Suppressor macrophage treated with lipopolysaccharide for 1 hour (primary cell): ENCODE results near the gene CYP19A1.

Experiments used
- DNase-seq, 3 donors: peaks; one replicate each; pipeline ENCODE4 v3.0.0-alpha.2; 2020 to 2022

Gene CYP19A1

GRCh38 chr15:51252671-51253070, 85.7 kb downstream of the CYP19A1 start:
- DNase-seq: peak; percentile 14 to 44 (median 40)

DNA sequence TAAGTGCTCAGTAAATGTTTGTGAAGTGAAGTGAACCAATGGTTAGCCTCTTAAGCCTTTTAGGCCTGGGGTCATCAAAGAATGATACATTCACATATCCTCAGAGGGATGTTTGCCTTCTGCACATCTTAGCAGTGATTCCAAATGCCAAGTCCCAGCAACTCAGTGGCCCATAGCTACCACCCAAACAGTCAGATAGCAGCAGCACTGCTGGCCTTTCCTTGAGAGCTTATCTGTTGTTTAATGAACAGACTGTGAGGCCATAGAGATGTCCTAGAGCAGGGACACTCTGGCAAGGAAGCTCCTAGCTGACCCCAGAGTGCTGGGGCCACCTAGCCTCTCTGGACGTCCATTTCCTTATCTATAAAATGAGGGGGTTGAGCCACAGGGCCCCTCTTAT, 86.8 kb downstream of the CYP19A1 start:
- DNase-seq: no peak

GRCh38 chr15:51250217-51251011, 88.0 kb downstream of the CYP19A1 start:
- no peak for DNase-seq

- no peak for DNase-seq
Observed at GRCh38 chr15:51245628-51246027, 92.8 kb downstream of the CYP19A1 start.

DNA sequence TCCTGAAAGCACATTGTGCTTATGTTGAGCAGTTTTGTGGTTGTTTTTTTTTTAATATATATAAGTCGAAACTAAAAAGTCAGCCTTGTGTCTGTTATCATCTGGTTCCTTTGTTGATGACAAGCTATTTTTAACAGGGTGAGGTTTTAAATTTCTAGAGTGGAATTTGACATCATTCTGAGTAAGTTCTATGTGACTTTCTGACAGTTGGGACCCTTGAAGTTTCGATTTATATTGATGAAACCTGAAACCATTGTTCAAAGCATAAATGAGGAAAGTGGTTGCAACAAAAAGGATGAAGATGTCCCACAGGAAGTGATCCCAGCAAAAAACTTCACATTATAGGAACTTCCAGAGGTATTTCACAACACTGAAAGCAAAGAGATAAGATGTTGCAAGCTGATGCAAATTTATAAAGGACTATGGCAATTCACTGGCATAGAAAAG, 94.0 kb downstream of the CYP19A1 start:
- DNase-seq: peak; percentile 34 to 90 (median 75)

- DNase-seq: peak in 1 of 3 donors; percentile 45
Observed at GRCh38 chr15:51243774-51244173, 94.6 kb downstream of the CYP19A1 start.

GRCh38 chr15:51240066-51240465, 98.3 kb downstream of the CYP19A1 start:
- DNase-seq: no peak

GRCh38 chr15:51237816-51238215, 100.6 kb downstream of the CYP19A1 start:
- DNase-seq: no peak

DNA sequence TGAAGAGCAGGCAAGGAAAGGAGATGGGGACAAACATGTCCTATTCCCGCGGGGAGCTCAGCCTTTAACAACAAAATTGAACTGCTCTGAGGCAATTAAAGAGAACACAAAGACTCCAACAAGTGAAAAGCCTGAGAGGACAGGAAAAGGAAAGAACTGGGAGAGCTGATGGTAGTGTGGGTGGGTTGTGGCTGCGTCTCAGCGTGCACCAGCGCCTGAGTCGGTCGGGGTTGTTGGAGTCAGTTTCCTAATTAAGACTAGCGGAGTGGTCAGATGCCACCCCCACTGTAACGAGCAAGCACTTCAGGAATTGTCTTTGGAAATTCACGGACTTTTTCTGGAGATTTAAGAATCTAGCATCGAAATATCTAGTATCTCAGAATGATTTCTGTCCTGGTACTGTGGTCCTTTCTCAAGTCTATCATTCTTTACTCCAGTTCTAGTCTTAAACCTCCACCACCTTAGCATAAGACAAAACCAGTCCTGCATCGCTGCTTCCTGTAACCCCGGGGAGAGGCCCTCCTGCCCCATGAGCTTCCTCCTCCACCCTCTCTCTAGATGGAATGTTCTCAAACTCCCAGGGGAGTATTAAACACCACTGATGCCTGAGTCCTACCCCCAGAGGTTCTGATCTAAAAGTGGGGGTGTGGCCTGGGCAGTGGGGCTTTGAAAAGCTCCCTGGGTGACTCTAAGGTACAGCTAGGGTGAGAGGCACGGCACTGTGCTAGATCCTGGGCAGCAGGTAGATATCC, 104.0 kb downstream of the CYP19A1 start:
- peak in 2 of 3 donors; percentile 31 to 42 for DNase-seq

DNA sequence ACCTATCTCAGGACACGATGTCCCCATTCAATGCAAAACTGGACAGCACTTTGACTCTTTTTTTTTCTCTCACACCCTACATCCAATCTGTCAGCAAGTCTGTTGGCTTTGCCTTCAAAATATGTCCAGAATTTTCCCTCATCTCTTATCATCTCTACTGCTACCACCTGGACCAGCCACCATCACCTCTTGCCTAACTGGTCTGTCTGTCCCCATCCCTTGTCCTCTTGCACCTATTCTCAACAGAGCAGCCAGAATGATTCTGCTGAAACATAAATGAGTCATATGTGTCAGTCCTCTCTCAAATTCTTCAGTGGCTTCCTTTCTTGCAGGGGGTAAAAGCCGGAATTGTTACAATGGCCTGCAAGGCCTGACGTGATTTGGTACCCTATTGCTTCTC, 105.8 kb downstream of the CYP19A1 start:
- DNase-seq: no peak

GRCh38 chr15:51229907-51230330, 108.5 kb downstream of the CYP19A1 start:
- DNase-seq: peak; percentile 61 to 78 (median 63)

GRCh38 chr15:51227940-51228732, 110.3 kb downstream of the CYP19A1 start:
- peak; percentile 86 to 95 (median 94) for DNase-seq

GRCh38 chr15:51226576-51227210, 111.7 kb downstream of the CYP19A1 start:
- DNase-seq: peak; percentile 65 to 83 (median 67)

- DNase-seq: peak in 2 of 3 donors; percentile 18 to 42
Observed at GRCh38 chr15:51224428-51224827, 114.0 kb downstream of the CYP19A1 start.

GRCh38 chr15:51223771-51224229, 114.6 kb downstream of the CYP19A1 start:
- peak; percentile 64 to 76 (median 74) for DNase-seq

DNA sequence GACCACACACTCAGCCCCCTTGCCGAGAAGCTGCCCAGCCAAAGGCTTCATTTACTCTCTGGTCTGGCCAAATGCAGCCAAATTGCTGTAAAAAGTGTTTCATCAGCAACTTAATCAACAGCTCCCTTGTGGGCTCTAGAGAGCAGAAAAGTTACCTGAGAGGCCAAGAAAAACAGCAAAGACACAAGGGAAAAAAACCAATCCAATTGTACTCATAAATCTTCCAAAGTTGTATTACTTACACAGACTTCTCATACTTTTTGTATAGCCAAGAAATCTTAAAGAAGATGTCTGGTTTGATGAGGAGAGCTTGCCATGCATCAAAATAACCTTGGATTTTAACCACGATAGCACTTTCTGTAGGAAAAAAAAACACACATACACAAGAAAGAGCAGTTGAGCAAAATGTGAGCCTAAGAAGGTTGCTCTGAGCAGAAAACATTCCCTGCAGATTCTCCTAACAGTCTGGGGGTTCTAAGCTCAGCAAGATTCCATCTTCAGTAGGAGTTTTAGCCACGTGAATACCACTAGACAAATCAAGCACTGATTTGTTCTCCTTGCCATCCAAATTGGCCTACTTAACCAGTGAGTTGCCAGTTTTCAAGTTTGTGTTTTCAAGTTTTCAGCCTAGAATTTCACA, 120.0 kb downstream of the CYP19A1 start:
- DNase-seq: no peak

- DNase-seq: no peak
Observed at GRCh38 chr15:51212909-51213308, 125.5 kb downstream of the CYP19A1 start.

- DNase-seq: no peak
Observed at GRCh38 chr15:51212239-51212638, 126.2 kb downstream of the CYP19A1 start.

DNA sequence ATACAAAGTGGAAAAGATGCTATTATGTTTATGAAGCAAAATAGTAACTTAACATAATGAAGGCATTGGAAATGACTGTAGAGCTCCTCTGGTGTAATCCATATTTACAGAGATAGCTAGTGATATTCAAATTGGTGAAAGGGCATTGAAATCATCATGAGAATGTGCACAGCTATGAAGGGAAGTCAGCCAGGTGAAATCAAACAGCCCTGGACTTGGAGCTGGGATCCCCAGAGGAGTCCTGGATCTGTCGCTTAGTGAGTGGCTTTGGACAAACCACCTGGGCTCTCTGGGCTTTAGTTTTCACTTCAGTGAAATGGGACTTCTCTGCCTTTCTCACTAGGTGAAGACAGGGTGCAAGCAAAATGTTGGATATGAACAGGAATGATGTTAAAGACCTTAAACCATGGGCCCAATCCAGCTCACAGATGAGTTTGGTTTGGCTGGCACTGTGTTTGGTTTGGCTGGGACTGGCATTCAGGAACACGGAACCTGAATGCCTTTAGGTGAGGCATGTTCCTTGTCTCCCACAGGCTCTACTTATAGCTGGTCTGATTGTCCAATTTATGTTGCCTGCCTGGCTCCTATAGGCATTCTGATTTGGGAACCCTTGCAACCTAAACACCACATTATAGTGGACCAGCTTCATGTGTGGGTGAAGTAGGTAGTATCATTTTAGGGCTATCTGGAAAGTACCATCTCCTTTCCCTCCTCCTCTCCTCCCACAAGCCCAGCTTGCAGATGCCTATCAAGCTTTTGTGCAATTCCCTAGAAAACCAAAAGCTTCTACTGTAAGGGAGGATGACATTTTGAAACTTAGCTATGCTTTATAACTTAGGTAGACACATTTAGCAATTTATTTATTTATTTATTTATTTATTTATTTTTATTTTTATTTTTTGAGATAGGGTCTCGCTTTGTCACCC, 133.1 kb downstream of the CYP19A1 start:
- DNase-seq: peak; percentile 62 to 73 (median 70)

GRCh38 chr15:51203797-51204196, 134.6 kb downstream of the CYP19A1 start:
- DNase-seq: peak in 1 of 3 donors; percentile 45

DNA sequence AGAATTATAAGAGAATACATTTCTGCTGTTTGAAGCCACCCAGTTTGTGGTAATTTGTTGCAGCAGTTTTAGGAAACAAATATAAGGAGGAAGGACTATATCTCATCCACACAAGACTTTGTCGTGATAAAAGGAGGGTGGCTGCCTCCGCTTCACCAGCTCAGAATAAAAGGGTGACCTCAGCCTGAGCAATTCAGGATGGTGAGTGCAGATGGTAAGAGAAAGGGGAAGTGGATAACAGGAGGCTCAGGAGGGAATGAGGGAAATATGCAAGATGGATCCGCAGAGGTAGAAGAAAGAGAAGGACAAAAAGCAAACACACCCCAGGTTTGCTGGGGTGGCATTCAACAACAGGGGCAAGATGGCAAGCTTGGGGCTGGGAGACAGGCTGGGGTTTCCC, 135.6 kb downstream of the CYP19A1 start:
- peak; percentile 86 to 87 (median 87) for DNase-seq
